ENCODE measurements around the gene FRRS1L.
"Not testable (repeated sequence)": the region's sequence is repeated elsewhere in the genome, so short reads cannot be mapped to it uniquely, and the experiment has no call there.

FRRS1L gene

GRCh38 chr9:109132567-109133021 is 34.5 kb downstream of the FRRS1L start:
- DNase-seq (ENCODE audit: low read depth), result no peak

- no peak for DNase-seq (ENCODE audit: low read depth)
Measured at GRCh38 chr9:109129470-109130197, 37.4 kb downstream of the FRRS1L start.

GRCh38 chr9:109126671-109127070 is 40.4 kb downstream of the FRRS1L start:
- not testable (repeated sequence) for DNase-seq (ENCODE audit: low read depth)

GRCh38 chr9:109124121-109124520 is 42.9 kb downstream of the FRRS1L start:
- DNase-seq (ENCODE audit: low read depth), result no peak

- no peak for DNase-seq (ENCODE audit: low read depth)
Measured at GRCh38 chr9:109122726-109123621, 44.1 kb downstream of the FRRS1L start.

GRCh38 chr9:109121232-109121796 is 45.7 kb downstream of the FRRS1L start:
- DNase-seq (ENCODE audit: low read depth), result no peak

GRCh38 chr9:109120204-109120789 is 46.8 kb downstream of the FRRS1L start:
- no peak for DNase-seq (ENCODE audit: low read depth)

- DNase-seq (ENCODE audit: low read depth), result peak; percentile 86
Measured at GRCh38 chr9:109119439-109120203, 47.4 kb downstream of the FRRS1L start, which contains the start of gene TMEM245. TSS of gene TMEM245 (minus strand) at chr9:109119947. CDS start at chr9:109119913, 34 bp downstream.

GRCh38 chr9:109118808-109119438 is 48.1 kb downstream of the FRRS1L start:
- DNase-seq (ENCODE audit: low read depth), result no peak

- DNase-seq (ENCODE audit: low read depth), result peak; percentile 17
Measured at GRCh38 chr9:109117856-109118807, 48.9 kb downstream of the FRRS1L start.

- DNase-seq (ENCODE audit: low read depth), result no peak
Measured at GRCh38 chr9:109115931-109116526, 51.0 kb downstream of the FRRS1L start.

GRCh38 chr9:109114670-109115069 is 52.4 kb downstream of the FRRS1L start:
- DNase-seq (ENCODE audit: low read depth), result no peak

- no peak for DNase-seq (ENCODE audit: low read depth)
Measured at GRCh38 chr9:109113892-109114609, 53.0 kb downstream of the FRRS1L start.

- no peak for DNase-seq (ENCODE audit: low read depth)
Measured at GRCh38 chr9:109113254-109113653, 53.8 kb downstream of the FRRS1L start.

- no peak for DNase-seq (ENCODE audit: low read depth)
Measured at GRCh38 chr9:109110329-109111021, 56.6 kb downstream of the FRRS1L start.

- DNase-seq (ENCODE audit: low read depth), result no peak
Measured at GRCh38 chr9:109109967-109110328, 57.1 kb downstream of the FRRS1L start.

GRCh38 chr9:109108318-109108717 is 58.7 kb downstream of the FRRS1L start:
- no peak for DNase-seq (ENCODE audit: low read depth)
